ENCODE results near the gene ANKRD30A.
"Not testable (repeated sequence)": the region's sequence is repeated elsewhere in the genome, so short reads cannot be mapped to it uniquely, and the experiment has no call there.

The ANKRD30A gene

DNA sequence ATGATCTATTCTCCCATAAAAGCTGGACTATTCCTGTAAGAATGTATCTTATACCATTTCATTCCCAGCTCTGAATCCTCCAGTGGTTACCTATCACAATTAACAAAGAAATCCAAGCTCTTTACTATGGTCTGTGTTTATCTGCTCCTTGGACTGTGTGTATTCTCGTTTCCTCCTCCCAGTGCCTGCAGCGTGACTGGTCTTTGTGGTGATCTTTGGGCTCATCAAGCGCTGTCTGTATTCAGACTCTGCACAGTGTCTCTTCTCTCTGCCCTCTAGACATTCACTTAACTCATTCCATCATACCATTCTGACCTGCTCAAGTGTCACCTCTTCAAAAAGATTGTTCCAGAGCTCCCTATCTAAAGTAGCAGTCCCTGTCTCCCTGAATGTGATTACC is 130.4 kb downstream of the ANKRD30A start:
- DNase-seq (ENCODE audit: low spot score): not testable (repeated sequence)

DNA sequence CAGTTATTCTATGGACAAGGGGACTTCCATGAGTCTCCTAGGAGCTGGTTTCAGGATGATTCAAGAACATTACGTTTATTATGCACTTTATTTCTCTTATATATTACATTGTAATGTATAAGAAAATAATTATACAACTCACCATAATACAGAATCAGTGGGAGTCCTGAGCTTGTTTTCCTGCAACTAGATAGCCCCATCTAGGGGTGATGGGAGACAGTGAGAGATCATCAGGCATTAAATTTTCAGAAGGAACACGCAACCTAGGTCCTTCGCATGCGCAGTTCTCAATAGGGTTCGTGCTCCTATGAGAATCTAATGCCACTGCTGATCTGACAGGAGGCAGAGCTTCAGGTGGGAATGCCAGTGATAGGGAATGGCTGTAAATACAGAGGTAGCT is 137.9 kb downstream of the ANKRD30A start:
- DNase-seq (ENCODE audit: low spot score): no peak

DNA sequence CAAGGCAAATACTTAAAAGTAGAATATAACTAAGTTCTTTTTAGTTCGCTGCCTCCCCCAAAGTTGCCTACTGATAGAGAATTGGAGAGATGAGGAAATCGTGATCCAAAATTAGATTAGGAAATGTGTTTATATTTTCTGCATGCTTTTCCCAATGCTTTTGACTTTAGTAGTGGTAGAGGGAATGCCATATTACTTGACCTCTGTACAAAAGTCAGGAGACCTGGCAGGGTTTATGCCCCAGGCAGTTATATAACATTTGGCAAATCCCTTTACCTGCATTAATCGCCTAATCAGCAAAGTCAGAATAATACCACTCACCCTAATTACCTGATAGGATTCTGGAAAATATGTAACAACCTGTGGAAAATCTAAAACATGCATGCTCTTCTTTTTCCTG is 142.9 kb downstream of the ANKRD30A start:
- no peak for DNase-seq (ENCODE audit: low spot score)

DNA sequence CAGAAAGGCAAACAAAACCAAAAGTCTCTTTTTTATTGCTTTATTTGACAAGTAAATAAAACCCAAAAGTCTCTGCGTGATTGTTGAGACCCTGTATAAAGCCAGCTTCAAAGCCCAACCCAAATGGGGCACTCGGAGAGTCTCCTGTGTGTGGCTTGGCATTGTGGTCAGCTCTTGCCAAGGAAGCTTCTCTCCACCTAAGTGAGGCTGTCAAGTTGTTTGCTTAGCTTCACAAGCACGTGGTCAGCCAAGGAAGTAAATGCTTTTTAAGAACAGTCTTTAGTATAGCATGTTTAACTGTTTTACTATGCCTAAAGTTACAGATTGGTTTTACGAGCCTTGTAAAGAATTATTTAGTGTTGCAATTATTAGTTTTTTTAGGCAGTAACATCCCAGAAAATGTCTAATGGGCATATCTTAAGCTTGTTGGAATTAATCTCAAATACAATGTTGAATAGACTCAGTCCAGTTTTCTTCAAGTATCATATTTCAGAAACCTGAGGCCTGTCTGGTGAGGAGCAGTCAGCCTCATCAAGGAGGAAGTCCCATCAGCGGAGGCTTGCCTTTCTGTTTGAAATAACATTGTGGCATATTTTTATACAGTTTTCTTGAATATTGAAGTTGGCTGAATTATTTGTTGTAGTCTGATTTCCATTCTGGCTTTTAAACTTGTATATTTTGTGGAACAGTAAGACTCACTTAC is 144.3 kb downstream of the ANKRD30A start:
- DNase-seq (ENCODE audit: low spot score): no peak

DNA sequence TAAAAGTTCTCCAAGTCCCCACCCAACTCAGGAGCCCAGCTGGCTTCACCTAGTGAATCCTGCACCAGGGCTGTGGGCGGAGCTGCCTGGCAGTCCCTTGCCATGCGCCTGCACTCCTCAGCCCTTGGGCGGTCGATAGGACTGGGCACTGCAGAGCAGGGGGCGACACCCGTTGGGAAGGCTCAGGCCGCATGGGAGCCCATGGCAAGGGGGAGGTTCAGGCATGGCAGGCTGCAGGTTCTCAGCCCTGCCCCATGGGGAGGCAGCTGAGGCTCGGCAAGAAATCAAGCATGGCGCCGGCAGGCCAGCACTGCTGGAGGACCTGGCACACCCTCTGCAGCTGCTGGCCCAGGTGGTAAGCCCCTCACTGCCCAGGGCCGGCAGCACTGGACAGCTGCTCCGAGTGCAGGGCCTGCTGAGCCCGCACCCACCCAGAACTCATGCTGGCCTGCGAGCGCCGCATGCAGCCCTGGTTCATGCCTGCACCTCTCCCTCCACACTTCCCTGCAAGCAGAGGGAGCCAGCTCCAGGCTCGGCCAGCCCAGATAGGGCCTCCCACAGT is 149.9 kb downstream of the ANKRD30A start:
- no peak for DNase-seq (ENCODE audit: low spot score)

DNA sequence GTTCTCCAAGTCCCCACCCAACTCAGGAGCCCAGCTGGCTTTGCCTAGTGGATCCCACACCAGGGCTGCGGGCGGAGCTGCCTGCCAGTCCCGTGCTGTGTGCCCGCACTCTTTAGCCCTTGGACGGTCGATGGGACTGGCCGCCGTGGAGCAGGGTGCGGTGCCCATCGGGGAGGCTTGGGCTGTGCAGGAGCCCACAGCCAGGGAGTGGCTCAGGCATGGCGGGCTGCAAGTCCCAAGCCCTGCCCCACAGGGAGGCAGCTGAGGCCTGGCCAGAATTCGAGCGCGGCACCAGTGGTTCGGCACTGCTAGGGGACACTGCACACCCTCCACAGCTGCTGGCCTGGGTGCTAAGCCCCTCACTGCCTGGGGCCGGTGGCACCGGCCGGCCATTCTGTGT is 159.7 kb downstream of the ANKRD30A start:
- no peak for DNase-seq (ENCODE audit: low spot score)

DNA sequence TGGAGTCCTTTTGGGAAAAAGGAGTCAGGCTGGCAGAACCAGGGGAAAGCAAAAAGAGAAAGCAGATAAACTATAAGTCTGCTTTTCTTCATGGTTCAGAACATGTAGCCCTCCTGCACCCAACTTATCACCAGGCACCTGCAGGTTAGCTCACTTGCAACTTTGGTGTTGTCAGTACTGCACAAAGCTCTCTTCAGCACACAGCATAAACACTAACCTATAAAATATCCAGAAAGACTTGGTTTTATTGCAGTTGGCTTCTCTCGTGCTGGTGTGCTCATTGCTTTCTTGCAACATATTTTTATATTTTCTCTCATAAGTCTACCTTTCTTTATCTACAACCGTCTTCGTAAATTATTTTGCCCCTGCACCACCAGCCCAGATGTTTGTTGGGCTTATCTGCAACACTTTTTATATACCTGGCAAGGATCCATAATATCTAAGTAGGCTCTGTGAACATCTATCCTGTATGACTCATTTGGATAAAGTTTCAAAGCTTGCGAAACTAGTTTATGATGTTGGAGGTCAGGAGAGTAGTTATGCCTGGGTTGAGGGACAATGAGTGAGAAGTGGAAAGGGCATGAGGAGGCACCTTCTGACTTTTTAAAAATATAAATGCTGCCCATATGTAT is 164.6 kb downstream of the ANKRD30A start:
- DNase-seq (ENCODE audit: low spot score): no peak

DNA sequence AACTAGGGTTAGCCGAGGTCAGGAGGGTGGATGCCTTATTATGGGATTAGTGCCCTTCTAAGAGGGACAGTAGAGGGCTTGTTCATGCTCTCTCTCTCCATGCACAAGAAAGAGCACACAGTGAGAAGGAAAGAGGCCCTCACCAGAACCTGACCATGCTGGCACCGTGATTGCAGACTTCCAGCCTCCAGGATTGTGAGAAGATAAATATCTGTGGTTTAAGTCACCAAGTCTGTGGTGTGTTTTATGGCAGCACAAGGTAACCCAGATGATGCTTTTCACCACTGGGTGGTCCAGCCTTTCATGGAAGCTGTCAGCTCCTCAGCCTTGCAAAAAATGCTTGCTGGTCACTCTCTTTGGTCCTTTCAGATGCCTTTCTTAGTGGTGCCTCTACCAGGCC is 175.9 kb downstream of the ANKRD30A start:
- DNase-seq (ENCODE audit: low spot score): no peak

DNA sequence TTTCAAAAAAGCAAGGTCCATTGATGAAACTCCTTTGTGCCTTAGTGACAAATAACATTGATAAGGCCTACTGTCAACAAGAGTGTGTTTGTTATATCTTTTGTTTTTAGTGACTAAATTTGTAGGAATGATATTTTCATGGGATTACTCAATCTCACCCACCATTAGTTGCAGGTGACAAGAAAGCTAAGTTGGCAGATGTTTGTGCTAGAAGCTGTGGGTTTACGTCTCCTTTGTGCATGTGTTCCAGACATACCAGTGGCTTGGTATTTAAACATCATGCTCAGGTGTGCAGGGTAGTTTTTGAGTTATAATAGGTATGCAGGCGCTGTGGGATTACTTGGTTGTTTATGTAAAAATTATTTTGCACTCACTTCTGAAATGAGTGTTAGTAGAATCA is 178.6 kb downstream of the ANKRD30A start:
- no peak for DNase-seq (ENCODE audit: low spot score)

DNA sequence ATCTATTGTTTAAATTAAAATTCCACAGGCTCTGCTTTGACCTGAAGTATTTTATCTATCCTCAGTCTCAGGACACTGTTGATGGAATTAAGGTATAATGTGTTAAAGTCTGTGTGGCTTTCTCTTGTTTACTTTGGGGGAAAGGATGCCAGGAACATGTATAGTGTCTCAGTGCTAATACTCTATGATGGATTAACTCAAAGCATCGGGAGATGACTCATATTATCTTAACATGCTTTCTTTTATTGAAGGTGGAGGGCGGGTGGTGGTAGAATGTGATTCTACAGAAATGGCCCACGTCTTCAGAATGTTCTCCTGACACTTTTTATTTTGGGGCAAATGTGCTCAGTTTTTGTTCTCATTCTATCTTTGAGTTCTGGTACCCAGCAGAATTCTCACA is 189.0 kb downstream of the ANKRD30A start:
- DNase-seq (ENCODE audit: low spot score): no peak

DNA sequence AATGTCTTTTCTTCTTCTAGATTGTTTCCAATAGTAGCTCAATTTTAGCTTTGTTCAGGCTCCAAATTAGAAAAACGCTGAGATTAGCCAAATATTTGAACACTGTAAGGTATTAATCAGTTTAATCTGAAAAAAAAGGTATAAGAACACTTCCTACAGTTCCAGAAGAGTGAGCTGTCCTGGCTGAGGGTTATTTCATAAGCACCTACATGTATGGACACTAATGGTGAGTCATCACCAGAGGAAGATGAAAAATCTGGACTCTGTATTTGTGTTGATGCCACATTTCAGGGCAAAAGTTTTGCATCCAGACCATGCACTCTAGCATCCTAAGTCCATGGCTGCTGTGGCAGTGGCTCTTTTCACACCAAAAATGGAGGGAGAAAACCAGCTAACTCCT is 189.5 kb downstream of the ANKRD30A start:
- DNase-seq (ENCODE audit: low spot score): no peak

DNA sequence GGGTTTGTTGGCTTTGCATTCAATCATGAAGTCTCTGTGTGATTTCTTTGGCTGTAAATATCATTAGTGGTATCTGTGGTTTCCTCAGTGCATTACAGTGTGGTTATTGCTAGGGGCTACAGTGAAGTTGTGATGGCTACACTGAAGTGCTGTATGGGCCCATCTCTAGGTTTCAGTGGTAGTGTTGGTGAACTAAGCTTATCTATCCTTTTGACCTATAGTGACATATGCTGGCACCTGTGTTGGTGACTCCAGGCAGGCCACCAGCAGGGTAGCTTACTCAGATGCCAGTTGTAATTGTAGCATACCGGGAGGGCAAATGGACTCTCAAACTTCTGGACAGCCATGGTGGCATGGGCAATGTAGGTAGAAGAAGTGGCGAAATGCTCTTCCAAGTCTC is 219.0 kb downstream of the ANKRD30A start:
- no peak for DNase-seq (ENCODE audit: low spot score)

DNA sequence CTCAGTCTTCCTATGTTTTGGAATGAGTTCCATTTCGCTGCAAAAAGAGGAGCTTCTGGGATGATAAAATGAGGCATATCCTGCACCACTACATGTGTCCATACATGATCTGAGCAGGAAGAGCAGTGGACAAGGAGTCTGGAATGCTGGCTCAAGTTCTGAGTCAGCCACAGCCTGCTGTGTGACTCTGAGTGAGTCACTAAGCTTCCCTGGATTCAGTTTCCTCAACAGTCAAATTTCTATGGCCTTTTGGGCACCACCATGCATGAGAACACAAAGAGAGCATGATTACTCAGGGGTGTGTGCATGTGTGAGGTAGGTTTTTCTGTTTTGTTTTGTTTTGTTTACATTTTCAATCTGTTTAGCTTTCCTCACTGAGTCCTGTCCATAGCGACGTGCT is 254.6 kb downstream of the ANKRD30A start:
- DNase-seq (ENCODE audit: low spot score): no peak

DNA sequence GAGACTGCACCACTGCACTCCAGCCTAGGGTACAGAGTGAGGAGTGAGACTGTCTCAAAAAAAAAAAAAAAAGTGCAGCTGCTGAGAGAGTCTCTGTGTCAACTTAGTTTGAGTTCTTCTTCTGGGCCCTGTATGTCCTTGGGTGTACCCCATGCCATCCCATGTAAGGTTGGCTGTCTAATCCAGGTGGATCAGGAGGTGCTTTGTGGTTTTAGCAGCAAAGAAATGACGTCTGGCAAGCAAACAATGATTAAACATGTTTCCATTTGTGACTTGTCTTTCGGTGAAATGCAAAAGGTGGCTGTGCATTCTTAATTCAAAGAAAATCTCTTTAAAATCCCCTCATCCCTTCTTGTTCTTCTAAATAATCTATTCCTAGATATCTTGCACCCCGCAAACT is 255.9 kb downstream of the ANKRD30A start:
- DNase-seq (ENCODE audit: low spot score): no peak

DNA sequence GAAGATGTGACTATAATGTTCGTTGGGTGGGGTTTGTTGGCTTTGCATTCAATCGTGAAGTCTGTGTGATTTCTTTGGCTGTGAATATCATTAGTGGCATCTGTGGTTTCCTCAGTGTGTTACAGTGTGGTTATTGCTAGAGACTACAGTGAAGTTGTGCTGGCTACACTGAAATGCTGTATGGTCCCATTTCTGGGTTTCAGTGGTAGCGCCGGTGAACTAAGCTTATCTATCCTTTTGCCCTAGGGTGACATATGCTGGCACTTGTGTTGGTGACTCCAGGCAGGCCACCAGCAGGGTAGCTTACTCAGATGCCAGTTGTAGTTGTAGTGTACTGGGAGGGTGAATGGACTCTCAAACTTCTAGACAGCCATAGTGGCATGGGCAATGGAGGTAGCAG is 259.5 kb downstream of the ANKRD30A start:
- DNase-seq (ENCODE audit: low spot score): no peak

DNA sequence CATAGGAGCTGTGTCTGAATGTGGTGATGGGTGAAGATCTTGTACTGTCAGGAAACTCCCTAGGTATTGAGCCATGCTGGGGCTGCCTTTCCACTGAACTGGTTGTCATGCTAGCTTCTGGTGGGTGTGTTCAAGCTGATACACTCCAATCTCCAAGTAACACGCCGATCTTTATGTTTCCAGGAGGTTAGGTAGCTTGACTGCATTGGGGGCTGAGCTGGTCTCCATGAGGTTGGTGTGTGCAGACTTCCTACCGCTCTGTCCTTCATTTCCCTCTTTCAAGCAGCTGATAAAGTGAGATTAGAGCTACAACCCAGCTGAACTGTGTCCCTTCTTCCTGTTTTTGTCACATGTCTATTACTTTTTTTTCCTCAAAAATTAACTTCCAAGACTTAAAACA is 265.5 kb downstream of the ANKRD30A start:
- no peak for DNase-seq (ENCODE audit: low spot score)

DNA sequence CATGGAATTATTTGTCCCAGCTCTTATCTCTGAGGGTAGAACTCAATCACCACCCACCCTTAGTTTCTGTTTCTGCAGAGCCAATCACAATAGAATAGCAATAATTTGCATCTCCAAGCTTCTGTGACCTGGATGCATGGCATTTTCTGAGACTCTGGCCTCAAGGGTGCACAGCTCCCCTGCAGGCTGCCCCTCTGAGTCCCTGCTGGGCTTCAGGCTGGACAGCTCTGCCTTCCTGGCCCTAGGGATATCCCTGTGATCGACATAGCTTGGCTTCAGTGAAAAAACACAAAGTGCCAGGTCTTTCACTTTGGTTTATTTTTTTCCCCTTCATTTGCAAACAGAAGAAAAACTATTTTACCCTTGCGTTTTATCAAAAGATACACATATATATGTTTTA is 275.4 kb downstream of the ANKRD30A start:
- DNase-seq (ENCODE audit: low spot score): not testable (repeated sequence)

DNA sequence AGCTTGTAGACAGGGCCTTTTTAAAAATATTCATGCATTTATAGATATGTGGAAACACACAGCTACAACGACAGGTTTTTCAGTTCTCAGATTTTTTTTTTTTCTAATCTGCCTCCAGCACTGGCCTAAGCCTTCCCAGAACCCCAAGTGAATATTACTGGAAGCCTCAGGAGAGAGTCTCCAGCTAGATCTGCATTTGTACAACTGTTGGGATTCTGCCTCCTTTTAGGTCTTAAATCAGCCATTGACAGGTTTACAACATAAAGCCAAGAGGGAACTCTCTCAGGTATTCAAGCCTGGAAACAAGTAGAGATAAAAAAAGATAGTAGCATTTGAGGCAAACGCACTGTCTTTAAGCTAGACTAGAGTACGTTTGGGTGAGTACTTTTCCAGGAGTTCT is 275.8 kb downstream of the ANKRD30A start:
- DNase-seq (ENCODE audit: low spot score): no peak

DNA sequence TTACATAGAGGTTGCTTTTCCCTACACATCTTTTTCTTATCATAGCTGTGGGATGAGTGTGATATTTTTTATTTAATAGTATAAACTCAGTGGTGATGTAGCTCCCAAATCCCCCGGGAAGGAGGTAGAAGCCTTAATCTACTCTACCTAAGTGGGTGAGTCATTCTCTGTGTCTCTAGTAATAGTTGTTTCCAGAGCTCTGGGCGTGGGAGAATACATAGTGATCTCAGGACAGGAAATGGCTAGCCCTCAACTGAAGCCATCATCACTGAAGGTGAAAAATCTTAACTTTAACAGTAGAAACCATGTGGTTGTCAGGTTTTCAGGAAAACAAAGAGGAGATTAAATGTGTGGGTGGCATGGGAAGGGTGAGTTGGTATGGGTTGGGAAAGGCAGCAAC is 278.4 kb downstream of the ANKRD30A start:
- no peak for DNase-seq (ENCODE audit: low spot score)
